Measurements from ENCODE around the gene TSC1. TPM values are rescaled to one million over a fixed set of nuclear protein-coding genes. Genes with fewer than 3 reads are reported as not detected.

The TSC1 gene
- total RNA-seq, 1 donor from 2014 or later = 36.4 TPM

DNA sequence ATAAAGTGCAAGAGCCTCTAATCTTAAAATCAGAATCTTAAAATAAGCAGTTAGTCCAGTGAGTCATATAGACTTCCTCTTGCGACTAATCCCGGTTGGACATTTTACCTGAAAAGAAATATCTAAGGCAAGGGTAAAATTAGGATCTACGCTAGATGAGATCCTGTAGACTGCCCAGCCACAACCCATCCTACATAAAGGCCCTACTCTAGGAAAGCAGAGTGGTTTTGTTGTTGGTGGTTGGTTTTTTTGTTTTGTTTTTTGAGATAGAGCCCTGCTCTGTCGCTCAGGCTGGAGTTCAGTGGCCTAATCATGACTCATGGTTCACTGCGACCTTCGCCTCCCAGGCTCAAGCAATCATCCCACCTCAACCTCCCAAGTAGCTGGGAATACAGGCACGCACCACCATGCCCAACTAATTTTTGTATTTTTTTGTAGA lies 6.9 kb downstream of the TSC1 start:
- no peak for DNase-seq (ENCODE audit: low spot score)

DNA sequence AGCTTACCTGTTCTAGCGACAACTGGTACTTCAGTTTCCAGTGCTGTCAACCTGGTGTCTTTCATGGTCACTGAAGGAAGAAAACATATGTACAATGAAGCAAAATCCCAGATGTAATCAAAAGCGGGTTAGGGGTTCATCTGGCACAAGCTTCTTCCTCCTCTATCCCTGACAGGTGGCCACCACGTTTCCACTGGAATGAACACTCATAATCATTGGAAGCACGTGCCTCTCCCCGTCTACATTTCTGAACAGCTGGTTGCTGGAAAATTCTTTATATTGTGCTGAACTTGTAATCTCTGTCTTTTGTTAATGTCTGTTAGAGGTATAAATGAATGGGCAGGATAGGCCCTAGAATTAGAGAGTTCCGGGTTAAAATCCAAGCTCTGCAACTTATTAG lies 9.4 kb downstream of the TSC1 start:
- no peak for DNase-seq (ENCODE audit: low spot score)

DNA sequence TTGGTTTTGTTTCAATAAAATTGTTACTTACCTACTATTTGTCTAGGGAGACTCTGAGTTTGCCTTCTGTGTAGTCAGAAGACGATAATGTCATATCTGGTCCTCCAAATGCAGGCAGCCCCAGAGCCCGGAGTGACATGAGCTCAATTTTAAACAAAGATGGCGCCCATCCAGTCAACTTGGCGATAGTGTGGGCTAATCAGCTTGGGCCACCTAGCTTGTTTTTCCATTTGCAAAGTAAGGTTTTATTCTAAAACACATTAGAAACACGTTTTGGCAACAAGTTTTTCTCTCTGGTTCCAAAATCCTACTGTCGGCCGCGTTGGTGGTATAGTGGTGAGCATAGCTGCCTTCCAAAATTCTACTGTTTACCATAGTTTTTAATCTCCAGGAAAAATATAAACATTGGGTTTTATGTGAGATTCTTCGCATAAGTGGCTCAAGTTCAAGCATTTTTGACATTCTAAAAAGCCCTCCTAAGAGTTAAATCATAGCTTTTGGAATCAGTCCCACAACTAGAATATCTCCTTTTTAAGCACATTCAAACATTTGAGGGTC lies 13.2 kb downstream of the TSC1 start:
- DNase-seq (ENCODE audit: low spot score) = no peak

DNA sequence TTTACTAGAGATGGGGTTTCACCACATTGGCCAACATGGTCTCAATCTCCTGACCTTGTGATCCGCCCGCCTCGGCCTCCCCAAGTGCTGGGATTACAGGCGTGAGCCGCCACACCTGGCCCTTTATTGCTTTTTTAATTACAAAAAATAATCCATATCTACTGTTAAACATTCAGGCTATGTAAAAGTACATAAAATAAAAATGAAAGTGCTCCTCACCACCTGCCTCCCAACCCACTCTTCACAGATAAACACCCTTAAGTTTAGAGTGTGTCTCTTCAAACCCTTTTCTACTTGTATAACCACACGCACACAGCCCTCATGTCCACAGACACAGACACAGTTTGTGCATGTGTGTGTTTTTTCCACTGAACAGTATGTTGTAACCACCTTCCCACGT lies 16.7 kb downstream of the TSC1 start:
- no peak for DNase-seq (ENCODE audit: low spot score)

DNA sequence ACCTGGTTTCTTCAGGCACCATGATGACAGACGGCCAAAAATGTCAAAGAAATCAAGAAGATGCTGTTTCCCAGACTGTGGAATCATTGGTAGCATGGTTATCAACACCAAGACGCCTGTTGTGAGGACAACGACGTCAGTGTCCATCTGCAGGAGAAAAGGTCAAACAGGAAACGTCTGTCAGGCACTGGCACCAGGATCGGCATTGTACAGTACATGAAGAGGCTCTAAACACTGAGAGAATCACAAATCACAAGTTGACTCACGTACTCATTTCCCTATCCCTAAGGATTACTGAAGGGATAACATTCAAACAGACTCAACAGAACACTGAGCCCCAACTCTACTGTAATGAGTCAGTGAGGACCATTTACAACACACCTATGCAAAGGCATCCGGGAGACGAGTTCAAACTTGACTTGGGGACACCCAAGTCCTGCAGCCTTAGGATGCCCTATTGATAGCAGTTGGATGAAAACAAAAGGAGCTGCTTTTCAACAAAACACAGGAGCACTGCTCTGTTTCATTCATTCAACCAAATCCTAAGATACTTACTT lies 21.0 kb downstream of the TSC1 start:
- DNase-seq (ENCODE audit: low spot score) = no peak

DNA sequence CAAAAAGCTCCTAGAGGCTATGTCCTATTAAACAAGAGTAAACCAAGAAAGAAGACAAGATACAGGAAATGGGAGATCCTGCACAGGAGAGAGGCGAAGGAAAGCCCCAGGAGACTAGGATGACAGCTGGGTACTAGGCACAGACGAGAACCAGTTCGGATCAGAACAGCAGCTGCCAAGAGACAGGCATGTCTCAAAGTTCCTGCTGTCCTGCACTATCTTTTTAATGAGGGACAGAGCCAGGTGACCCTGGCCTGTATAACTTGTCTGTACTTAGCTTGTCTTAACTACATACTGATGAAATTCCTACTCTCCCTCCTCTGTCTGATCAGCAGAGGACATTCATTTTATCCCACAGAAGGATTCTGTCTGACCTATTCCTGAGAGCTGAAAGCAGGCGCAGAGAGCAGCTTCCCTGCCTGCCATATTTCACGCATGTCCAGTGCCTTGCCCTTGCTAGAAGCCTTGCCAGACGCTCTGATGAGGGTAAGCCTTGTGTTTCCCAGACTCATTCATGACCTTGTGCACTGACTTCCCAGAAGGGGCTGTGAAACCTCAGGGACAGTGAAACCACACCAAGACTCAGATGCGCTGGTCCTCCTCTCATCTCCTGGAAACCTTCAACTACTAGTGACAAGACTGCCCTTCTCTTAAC lies 24.7 kb downstream of the TSC1 start:
- no peak for DNase-seq (ENCODE audit: low spot score)

DNA sequence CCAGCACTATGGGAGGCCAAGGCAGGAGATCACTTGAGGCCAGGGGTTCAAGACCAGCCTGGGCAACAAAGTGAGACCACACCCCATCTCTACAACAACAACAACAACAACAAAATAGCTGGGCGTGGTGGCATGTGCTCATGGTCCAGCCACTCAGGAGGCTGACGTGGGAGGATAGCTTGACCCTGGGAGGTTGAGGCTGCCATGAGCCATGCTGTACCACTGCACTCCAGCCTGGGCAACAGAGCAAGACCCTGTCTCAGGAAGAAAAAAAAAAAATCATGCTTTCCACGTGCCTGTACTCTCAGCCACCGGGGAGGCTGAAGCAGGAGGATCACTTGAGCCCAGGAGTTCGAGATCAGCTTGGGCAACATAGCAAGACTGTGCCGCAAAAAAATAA lies 29.5 kb downstream of the TSC1 start:
- no peak for DNase-seq (ENCODE audit: low spot score)

DNA sequence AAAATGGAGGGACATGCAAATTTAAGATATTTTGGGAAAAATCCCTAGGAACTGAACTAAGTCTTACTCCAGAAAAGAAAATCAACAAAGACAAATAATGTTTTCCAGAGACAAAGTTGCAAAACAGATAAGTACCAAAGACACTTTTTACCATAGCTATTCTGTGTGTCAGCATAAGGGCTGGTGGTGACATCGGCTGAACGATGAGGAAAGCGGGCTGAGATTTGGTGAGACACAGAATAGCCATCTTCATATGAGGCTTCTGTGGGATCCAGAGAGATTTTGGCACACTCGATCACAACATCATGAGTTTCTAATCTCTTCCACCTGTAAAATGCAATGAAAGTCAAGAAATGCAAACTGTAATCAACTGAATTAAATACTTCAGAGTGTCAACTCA lies 32.3 kb downstream of the TSC1 start:
- no peak for DNase-seq (ENCODE audit: low spot score)

DNA sequence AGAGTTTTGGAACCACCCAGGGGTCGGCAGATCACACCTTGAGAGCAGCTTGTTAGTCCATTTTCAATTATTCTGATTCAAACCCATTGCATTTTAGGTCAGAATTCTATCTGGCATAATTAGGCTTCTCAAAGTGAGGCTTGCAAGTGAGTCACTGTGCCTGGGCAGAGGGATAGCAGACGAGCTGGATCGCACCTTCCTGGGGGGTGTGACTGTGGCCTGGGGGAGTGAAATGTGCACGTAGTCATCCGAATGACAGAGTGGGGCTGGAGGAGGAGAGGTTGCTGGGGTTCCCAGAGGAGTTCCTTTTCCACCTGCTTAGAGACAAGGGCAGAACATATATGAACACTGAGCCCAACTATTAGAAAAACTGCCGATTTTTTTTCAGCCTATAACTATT lies 34.0 kb downstream of the TSC1 start:
- DNase-seq (ENCODE audit: low spot score) = no peak

DNA sequence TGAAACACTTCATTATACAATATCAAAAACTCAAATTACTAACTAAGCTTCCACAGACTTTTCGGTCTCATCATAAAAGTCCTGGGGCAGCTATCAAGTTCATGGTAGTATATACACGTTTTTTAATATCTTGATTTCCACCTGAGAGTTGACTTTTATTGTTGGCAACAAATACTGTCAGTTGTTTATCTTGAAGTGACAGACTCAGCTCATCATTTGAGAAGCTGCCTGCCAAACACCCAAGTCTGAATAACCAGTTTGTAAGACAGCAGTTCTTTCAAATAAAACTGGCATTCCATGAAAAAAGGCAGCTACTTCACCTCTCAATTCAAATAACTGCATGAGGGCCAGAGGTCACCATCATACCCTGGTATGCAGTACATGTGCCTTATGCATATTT lies 35.1 kb downstream of the TSC1 start:
- no peak for DNase-seq (ENCODE audit: low spot score)

DNA sequence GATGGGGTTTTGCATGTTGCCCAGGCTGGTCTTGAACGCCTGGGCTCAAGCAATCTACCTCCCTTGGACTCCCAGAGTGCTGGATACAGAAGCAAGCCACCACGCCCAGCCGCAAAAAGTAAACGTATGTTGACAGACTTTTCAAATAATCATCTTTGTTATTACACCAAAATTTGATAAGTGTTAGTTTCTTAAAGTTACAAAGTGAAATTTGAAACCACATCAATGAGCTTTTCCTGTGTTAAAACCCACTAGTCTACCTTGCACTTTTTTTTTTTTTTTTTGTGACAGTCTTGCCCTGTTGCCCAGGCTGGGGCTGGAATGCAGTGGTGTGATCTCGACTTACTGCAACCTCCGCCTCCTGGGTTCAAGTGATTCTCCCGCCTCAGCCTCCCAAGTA lies 35.8 kb downstream of the TSC1 start:
- DNase-seq (ENCODE audit: low spot score) = no peak

DNA sequence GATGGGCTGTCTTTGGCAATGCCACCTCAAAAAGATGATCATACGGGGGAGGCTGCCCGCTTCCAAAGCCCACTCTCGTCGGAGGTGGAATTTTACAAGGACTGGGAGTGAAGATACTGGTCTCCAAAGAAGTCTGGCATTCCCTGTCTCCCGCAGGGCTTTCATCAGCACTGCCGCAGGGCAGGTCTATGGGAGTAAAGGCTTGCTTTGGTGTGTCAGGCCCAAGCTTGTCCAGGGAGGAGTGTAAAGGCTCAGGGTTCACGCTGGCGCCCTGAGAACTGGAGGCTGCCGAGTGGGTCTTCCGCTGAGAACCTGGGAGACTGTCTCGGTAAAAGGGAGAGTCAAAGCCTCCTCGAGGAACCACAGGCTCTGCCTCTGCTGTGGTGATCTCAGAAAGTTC lies 38.7 kb downstream of the TSC1 start:
- DNase-seq (ENCODE audit: low spot score) = no peak

DNA sequence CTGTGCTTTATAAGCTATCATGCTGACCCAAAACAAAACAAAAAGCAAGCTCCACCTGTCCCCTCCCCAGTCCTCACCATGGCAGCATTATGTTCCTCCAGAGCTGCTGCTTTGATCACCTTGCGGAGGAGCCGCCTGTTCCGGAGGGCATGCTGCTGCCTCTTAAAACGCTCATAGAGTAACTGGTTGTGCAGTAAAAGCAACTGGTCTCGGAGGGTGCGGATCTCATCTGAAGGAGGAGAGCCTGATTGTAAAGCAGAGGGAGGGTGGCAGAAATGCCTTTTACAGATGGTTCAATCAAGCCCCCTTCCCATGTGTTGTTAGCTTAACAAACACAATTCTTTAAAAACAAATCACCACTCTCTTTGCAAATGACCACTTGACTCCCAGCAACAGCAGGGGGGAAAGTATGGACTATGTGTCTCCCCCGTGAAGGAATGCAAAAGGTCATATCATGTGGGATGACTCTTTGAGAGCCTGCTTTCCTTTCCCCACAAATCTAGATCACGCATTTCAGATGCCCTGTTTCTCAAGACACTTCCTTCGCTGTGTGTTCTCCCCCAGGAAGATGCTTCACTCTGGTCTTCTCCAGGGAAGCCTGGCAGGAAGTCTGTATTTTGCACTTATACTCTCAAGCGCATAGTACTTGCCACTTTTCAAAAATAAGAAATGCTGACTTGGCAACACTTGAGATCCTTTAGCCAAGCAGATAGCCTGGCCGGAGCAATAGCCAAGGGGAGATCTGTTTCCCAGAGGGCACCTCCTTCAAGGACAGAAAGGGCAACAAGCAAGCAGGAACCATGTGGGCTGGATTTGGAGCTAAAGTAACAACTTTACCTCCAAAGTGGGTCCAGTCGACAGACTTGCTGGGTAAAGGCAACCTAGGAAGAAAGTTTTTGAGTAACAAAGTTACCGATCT lies 40.6 kb downstream of the TSC1 start:
- DNase-seq (ENCODE audit: low spot score) = no peak

DNA sequence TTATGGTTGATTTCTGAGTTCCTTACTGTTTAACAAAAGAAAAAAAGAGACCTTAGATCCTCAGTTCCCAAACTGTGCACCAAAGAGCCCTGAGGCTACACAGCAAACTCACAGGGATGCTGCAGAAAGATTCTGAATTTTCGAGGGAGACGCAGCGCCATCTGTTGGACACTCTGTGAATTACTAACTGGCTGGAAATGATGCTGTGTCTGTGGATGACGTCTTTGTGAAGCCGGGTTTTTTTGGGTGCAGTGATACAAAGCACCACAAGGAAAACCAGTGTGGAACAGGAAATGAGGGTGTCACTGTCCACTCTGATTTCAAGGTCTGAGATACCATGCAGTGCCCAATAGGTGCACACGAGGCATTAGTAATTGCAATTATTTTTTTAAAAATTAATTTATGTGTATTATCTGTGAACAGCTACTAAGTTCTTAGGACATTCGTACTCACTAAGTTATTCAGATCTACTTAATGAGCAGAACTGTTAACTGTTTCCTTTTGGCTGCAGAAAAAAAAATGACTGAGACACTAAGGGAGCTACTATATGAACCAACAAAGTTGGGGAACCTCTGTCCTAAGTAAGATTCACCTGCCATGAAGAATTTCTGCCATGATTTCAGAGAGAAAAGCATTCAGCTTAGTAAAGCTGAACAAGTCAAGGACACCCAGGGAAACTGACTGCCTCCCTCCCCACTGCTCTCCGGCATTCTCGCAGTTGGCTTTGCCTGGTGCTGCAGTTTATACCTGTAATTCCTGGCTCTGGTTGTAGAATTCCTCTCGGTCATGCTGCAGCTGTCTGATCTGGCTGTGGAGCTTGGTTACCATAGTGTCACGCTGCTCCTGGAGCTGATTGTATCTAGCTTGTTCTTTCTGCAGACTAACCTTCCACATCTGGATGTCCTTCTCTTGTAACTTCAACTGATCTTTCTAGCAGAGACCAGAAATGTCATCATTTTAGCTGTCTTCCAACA lies 42.3 kb downstream of the TSC1 start:
- DNase-seq (ENCODE audit: low spot score) = peak; percentile 86

DNA sequence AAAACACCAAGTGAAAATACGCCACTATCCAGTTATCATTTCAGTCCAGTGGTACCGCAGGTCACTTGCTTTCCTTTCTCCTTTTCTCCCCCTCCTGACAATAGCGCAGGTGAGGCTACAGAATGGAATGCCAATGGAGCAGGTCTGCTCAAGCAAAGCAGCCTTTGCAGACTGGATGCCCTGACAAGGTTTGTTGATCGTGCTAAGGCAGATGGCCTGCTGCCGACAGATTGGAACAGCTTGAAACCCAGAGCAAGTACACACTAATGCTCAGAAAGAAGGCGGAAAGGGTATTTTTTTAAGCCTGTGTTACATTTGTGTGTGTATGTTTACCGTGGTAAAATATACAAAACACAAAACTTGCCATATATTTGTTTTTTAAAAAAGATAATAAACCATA lies 46.4 kb downstream of the TSC1 start:
- DNase-seq (ENCODE audit: low spot score) = no peak

DNA sequence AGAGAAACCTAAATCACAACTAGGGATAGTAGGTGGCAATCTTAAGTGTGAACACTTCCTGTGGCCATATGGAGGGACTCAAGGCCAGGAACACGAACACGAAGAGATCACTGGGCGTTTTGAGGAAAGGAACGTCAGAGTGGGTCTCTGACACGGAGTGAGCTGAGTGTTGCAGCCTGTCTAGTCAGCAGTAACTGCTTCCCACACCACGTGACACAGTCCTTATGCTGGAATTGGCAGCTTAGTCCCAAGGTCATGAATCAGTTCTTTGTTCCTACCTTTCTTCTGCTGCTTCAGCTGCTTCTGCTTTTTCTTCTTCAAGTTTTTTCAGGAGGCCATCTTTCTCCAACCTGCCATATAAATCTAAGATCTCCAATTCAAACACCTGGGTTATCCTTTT lies 47.5 kb downstream of the TSC1 start:
- no peak for DNase-seq (ENCODE audit: low spot score)

DNA sequence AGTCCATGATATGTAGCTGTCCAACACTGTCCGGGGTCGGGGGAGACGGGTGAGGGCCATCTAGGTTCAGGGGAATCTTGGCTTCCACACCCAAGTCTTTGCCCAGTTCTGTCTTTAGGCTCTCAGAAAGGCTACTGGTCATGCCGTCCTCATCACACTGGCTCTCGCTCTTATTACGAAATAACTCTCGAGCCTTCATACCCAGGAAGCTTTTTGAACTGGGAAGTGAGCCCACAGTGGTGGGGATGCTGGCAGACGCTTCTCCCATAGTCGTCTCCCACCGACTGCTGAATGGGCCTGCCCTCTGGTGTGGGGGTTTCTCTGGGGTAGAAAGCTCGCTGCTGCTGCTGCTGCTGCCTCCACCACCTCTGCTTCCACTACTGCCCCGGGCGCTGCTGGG lies 48.2 kb downstream of the TSC1 start:
- no peak for DNase-seq (ENCODE audit: low spot score)

DNA sequence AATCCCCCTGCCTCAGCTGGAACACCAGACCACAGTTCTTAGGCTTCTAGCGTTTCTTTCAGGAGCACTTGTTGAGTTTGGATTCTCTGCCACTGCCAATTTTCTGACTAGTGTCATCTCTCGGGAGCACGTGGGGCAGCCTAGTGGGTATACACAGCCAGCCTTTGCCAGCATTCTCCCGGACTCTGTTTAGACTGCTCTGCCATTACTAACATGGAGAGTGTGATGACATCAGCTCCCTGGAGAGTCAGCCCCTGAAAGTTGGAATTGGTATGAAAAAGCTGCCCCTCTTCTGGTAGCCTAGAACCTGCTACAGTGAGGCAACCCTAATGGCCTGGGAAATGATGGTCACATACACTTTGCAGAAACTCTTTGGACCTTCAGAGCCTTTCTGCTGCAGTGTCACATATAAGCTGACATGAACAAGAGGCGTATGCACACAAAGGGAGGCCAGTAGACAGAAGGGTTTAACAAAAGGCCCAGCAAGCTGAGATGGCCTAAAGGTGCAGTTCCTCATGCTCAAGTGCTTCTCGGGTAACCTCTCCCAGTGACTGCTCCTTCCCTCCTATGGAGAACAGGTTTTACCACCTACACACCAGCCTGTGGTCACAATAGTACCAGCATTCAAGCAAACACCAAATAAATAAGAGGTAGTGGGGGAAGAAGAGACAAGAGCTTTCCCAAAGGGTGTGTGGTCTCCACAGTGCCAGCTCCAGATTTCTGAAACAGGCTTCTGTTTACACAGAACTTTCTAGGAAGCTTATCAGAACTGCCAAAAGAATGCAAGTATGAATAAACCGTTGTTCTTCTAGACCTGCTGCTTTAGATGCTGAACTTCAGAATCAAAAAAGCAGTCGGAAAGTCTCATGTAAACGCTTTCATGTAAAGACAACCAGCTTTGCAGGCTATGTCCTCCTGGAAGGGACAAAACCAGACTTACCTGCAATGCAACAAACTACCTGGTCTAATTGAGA lies 49.3 kb downstream of the TSC1 start:
- DNase-seq (ENCODE audit: low spot score) = peak; percentile 25

DNA sequence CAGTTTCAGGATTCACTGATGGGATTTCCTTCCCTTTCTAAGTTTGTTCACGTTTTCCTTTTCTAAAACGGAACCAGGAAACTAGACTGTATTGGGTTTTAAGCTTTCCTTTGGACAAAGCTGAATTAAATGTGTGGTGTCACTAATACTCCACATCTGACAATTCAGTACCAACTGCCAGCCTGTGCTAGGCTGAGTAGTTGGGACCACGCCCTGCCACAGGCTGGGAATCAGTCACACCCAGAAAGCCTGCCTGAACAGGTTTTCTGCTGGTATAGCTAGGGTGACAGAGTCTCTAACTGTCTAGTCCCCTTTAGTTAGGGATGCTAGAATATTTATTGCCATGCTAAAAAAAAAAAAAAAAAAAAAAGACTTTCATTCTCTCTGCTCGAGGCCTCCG lies 50.1 kb downstream of the TSC1 start:
- DNase-seq (ENCODE audit: low spot score) = peak; percentile 50

DNA sequence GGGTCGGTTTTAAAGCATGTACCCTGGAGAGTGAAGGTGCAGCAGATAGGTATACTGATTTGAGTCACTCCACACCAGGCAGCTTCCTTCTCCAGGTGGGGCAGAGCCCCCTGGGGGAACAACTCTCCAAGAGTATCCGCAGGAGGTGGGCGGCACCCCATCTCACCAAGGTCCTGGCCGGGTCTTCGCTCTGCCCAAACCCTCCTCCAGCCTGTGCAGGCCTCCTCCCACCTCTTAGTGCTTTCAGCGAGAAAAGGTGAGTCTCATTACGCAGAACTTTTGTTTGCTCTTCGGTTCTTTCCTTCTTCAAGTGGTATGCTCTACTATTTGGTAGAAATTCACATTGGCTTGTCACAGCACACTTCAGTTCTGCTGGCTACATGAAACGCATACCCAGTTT lies 52.0 kb downstream of the TSC1 start:
- DNase-seq (ENCODE audit: low spot score) = no peak
